Kidney capillary endothelial cell (primary cell): ENCODE data around the gene PLCB1.
A peak's percentile ranks its signal among the peaks of the same experiment; 100 is the strongest.
"Not testable (repeated sequence)": the region's sequence is repeated elsewhere in the genome, so short reads cannot be mapped to it uniquely, and the experiment has no call there.

Experiments
- DNase-seq: peaks from one replicate; pipeline ENCODE4 v3.0.0-alpha.2; 2018; ENCODE audit warnings: low spot score

PLCB1 gene

DNA sequence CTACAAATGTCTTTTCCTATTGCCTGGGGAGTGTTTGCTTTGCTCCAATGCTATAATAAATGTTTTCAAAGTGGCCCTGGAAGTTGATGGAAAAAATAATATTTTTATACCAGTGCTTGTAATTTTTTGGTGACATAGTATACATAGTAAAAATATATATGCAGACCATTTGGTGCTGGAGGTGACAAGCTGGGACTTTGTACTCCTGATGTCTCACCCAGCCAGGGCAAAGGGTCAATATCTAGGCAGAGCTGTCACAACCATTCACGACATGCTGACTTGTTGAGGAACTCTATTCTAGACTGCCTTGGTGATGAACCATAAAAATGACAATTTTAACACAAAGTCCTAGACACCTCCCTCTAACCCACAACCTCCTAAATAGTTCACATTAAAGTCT lies 203.0 kb downstream of the PLCB1 start:
- no peak for DNase-seq

DNA sequence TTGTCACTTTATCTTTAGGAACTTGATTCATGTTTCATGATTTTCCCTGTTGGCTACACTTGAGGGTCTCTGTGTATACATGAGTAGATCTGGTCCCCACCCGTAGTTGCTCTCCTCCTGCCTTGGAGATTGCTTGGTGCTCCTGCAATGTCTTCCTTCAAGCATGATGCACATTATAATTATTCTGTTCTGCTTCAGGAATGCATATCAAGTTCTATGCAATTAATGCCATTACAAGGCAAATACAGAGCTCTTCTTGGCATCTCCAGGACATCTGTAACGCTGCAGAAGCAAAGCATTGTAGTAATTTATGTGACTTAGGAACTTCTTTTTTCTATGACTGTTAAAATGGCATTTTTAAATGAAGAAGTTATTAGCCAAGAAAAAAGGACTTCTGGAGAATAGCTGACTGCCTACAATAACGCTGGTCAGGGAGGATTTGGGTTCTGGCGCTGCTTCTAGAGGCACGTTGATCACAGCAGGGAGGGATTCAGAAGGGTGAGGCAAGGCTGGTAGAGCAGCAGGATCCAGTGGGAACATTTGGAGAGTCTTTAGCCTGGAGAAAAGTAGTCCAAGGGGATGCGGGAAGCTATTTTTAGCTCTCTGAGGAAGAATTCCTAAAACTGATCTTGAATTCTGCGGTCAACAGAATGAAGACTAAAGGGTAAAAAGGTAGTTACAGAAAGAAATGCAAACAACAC lies 203.6 kb downstream of the PLCB1 start:
- no peak for DNase-seq

DNA sequence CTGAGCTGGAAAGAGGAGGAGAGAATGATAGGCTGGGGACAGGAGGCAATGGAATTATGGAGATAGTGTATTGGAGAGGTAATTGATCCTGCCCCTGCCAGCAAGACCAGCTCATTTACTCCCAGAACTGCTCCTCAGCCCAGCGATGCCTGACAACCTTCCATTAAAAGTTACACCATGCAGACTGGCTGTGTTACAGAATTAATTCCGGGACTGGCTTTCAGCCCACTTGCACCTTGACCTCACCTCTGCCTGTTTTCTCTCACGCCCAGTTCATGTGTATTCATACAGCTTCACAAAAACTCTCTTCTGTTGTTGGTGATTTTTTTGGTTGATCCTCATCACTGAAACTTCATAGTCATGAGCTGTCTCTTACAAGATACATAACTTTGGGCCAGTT lies 207.3 kb downstream of the PLCB1 start:
- DNase-seq = no peak

DNA sequence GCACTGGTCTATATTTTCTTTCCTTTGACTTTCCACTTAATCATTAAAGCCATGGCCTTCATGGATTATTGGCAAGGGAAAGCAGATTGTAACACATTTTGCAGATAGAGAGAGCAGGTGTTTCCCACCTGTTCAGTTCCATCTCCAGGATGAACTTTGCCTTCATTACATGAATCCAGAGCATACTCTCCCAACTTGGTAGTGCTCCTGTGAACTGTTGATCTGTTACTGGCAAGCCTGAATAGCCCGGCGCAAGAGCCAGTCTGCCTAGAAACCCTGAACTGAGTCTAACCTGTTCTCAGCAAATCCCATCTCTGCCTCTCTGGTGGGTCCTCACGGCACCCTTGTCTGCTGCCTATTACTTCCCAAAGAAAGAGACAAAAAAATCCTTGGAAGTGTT lies 210.3 kb downstream of the PLCB1 start:
- no peak for DNase-seq

DNA sequence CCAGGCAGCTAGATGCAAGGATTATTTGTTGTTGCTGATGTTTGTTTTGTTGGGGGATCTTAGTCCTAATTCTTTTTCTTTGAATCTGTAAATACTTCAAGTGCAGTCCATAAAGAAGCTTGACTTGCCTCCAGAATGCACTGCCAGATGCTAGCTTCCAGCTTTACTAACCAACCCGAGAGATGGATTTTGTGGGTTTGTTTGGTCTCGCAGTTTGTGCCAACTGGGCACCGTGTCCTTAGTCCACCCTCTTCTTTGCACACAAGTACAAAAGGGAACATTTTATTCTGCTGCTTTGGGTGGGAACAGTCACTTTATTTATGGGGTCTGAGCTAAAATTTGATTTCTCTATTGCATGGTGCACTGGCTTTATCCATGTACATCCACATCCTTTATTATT lies 212.0 kb downstream of the PLCB1 start:
- no peak for DNase-seq

DNA sequence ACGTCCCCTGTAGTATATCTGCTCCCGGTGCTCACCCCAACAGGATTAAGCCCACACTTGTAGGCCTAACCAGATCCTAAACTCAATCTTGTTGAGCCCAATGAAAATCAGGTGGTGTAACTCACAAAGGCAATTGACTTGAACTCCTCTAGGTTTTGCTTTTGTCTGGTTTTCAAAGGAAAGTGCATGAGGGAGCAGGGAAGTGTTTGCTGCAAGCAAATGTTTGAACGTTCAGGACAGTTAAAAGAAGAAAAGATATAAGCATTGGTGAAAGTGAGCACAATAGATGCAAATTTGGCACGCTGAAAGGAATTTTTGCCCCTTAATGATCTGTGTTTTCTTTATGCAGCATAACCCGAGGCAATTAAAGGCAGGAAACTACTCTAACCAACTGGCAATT lies 212.6 kb downstream of the PLCB1 start:
- no peak for DNase-seq

DNA sequence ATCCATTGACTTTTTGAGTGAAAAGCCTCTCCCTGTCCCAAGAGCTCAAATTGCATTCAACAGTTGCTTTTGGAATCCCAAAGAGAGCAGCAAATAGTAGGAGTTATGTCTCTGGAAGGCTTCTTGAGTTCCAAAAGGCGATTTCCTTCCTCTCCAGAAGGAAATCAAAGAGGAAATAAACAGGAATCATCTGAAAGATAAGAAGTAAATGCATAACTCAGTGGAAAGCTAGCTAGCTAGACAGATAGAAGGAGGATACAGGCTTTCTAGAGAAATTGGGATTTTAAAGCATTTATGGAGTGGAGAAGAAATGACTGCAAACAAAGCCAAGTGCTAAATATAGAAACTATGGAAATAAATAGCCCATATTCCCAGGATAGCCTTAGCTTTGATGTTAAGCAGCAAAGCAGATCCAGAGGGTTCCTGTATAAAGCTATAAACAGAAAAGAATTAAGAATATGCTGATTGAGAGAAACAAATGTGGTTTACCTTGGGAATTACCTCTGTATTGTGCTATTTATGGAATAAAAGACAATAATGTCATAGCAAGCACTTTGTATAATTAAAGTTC lies 214.7 kb downstream of the PLCB1 start:
- no peak for DNase-seq

DNA sequence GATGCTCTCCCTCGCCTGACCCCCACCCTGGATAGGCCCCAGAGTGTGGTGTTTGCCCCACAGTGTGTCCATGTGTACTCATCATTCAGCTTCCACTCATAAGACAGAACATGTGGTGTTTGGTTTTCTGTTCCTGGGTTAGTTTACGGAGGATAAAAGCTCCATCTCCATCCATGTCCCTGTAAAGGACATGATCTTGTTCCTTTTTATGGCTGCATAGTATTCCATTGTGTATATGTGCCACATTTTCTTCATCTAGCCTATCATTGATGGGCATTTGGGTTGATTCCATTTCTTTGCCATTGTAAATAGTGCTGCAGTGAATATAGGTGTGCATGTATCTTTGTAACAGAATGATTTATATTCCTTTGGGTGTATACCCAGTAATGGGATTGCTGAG lies 218.2 kb downstream of the PLCB1 start:
- not testable (repeated sequence) for DNase-seq

DNA sequence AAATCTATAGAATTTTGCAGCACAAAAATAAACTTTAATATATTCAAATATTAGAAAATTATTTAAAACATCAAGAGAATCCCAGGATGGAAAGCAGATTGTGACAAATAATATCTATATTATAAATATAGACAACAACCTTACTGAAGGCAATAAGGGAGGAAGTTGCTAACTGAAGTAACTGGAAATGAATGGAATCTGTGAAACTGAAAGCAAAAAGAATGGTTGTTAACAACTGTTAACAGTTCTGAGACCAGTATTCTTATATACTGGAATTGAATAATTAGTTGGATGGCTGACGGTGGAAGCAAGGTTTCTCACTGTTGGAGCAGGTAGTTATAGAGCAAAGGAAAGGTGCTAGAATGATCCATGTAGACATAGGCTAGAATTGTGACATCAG lies 220.4 kb downstream of the PLCB1 start:
- DNase-seq = no peak

DNA sequence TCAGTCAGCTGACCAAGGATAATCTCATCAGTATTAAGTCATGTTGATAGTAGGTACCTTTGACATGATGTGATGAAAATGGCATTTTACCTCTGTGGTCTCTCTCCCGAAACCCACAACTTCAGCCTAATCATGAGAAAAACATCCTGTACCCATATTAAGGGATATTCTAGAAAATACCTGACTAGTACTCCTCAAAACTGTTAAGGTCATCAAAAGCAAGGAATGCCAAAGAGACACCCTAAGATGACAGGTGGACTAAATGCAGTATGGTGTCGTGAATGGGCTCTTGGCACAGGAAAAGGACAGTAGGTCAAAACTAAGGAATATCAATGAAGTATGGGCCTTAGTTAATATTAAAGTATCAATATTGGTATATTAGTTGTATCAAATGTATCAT lies 221.4 kb downstream of the PLCB1 start:
- DNase-seq = no peak

DNA sequence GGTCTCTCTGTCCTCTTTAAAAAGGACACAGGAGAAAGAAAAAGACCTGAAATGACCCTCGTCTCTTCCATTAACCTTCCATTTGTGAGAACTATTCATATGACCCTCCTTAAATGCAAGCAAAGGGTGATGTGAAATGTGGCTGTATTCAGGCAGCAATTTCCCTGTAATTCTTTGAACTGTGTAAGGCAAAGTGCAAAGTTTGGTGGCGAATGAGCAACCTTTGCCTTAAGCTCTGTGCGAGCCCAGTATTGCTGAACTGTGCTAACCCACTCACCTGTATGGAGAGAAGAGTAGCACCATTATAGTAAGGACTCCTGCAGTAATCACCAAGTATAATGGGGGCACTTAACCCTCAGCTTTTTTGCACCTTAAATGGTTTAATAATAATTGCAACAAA lies 223.4 kb downstream of the PLCB1 start:
- DNase-seq = no peak

DNA sequence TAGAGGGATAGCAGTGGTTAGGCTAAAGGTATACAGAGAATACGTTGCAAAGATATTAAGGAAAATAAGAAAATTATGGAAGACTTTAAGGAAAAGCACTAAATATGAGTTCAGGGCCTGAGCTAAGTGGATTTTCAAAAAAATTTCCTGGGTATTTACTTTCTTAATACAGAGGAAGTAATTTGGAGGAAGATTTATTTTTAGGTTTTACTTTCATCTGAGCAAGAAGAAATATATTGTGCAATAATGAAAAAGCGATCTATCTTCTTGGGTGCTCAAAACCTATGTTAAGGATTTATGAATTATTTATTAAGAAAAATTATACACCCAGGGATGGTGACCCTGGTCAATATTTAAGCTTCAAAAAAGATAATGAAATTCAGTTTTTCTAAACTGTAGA lies 224.7 kb downstream of the PLCB1 start:
- no peak for DNase-seq

DNA sequence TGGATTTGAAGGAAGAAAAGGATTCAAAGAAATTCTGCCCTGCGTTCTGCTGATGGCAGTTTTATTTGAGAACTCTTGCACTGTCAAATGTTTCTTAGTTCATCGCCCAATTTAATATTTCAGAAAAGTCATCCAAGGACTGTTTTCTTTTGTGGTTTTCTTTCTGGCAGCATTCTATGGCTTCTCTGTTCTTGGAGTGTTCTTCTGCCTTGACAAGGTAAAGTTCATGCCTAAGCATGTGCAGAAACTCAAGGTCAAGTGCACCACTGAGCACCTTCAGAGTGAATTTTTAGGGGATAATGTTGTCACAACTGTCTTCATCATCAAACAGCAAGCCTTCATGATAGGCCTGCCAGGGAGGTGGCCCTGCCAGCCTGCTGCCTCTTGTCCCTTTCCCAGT lies 225.6 kb downstream of the PLCB1 start:
- DNase-seq = no peak

DNA sequence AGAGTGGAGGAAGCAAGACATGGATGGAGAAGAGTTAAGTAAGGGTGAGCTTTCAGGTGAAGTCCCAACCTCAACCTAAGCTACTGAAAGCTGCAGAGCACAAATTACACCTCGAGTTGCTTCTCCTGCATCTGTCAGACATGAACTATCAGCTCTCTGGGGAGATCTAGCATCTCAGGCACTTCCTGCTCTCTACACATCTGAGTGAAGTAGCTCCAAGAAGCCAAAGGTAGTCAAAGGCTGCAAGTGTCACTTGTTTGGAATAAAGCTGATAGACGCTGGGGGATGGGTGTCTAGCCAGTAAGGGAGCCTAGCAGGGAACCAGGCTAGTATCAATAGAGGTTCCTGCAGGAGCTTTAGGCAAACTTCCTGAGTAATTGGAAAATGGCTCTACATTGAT lies 228.0 kb downstream of the PLCB1 start:
- no peak for DNase-seq

DNA sequence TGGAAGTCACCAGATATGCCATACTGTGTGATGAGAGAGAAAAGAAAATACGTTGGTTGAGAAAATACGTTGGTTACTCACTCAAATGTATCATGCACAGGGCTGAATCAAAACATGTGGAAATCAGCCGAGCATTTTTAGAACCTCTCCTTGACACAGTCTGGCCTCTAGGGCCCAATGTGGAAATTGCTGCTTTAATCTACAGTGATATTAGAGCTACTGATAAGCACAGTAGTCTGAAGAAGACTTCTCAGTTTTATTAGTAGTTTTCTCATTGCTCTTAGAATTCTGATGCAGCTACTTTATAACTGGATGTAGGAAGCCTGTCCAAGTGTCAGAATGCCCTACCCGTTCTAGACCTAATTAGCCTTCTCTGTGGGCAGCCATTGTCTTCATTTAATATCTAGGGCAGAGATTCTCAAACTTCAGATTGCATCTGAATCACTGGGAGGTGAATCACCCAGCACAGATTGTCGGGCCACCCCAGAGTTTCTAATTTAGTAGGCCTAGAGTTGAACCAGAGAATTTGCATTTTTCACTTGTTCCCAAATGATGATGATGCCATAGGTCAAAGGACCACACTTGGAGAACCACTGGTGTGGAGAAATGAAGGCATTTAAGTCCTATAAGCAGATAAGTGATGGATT lies 229.1 kb downstream of the PLCB1 start:
- DNase-seq = peak; percentile 1

DNA sequence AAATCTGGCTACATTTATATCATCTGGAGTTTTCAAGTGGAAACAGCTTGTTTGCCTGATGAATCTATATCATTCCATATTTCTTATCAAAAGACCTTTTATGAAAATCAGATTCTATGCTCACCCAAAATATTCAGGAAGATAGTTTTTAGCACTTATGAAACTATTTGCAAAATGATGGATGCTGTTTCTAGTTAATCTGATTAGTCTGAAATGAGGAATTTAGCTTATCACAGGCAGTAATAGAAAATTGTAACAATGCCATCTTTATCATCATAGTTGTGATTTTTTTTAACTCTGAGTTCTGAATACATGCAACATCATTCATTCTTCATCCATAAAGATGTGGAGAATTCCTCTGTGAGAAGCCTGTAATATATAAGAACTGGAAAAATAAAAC lies 229.7 kb downstream of the PLCB1 start:
- DNase-seq = no peak

DNA sequence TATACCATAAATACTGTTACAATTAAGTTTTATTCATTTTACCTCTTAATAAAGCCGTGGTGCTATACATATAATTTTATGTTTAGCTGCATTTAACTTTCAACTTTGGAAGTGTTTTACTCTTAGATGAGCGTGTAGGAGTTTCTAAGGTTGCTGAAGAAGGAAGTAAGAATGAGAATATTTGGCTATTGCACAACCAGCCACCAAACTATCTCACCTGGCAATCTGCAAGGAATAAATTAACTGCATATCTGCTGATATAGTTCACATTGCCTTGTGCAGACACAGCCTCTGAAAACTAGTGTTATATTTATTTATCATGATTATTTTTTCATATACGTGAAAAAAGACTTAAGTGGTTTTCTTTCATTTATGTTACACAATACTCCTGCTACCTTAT lies 230.4 kb downstream of the PLCB1 start:
- DNase-seq = no peak

DNA sequence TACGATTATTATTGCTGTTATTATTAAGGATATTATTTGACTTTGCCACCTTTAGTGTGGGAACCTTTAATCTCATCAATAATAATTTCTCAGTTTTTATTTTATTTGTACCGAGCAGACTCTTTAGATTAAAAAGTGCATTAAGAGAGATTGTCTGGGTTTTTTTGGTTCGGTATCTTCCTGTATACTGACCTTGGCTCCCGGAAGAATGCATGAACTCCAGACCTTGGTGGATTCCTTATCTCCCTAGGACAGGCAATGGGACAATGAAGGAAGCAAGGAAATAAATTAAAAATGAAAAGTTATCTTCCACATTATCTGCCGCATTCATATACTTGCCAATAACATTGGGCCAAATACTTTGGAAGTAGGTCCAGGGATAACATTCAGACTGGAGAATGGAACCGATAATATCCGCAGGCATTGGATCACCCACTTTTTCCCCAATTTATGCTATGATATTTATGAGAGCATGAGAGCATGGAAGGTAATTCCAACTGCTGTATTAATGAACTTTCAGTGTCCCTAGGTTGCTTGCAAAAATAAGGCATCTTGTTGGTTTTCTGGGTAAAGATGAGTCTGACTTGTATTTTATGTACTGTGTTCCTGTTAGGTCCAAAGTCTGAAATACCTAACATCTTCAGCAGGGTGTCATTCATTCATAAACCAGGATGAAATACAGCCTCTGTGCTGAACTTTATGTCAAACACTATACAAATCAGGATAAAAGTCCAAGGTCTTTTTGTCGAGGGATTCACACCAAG lies 232.1 kb downstream of the PLCB1 start:
- DNase-seq = no peak

DNA sequence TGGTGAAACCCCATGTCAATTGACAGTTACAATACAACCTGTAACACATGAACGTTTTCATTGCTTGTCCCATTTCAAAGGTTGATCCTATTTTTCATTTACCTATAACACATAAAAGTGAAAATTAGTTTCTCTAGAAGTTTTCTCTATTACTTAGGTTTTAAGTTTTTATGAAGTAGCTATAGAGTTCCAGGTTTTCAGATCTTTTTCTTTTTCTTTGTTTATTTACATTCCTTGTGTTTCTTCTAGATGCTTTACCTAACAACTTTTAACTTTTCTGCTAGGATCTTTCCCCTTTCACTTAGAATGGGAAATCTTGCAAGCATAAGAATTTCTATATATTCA lies 232.6 kb downstream of the PLCB1 start:
- DNase-seq = no peak

DNA sequence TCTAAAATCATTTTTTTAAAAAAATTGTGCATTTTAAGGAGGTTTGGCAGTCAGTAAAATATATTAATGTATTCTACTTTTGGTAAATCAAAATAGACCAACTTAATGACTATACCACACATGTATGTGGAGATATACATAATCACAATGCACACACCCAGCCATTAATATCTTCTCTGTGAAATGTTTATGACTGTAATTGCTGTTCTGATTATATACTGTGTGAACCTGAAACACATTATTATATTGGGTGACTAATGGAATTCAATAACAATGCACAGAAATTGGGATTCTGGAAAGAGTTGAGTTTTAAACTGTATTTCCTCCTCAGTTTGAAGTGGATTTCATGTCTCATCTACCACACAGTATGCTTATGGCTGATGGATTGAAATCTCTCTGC lies 233.6 kb downstream of the PLCB1 start:
- no peak for DNase-seq

DNA sequence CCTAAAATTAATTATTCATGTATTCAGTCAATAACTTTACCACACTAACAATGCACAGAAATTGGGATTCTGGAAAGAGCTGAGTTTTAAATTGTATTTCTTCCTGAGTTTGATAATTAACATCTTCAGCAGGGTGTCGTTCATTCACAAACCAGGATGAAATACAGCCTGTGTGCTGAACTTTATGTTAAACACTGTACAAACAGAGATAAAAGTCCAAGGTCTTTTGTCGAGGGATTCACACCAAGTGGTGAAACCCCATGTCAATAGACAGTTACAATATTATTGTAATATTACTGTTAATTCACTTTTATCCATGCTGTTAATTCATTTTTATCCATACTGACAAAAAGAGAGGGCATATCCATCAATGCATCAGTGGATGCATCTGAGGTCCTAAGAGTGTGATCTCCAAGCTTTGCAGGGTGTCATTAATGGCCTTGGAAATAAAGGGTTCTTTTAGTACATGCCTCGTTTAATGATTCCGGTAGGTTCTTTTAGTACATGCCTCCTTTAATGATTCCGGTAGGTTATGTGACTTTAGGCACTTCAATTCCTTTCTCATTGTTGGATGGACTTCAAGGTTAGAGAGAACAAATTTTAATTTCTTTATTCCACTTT lies 234.3 kb downstream of the PLCB1 start:
- no peak for DNase-seq

DNA sequence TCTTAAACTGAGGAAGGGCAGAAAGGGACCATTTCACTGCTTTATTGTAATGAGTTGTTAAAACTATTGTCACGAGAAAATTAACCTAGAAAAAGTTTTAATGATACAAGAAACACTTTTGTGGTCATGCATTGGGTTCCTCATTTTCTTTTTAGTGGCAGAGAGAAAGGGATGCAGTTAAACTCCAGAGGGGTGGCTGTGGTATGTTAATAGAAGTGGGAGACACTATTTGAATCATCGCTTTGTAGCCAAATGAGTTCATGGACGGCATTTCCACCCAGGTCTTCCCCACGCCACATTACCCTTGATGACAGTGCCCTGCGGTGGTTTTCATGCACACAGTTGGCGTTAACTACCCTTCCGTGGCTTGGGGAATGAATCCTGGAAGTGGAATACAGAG lies 235.6 kb downstream of the PLCB1 start:
- no peak for DNase-seq

DNA sequence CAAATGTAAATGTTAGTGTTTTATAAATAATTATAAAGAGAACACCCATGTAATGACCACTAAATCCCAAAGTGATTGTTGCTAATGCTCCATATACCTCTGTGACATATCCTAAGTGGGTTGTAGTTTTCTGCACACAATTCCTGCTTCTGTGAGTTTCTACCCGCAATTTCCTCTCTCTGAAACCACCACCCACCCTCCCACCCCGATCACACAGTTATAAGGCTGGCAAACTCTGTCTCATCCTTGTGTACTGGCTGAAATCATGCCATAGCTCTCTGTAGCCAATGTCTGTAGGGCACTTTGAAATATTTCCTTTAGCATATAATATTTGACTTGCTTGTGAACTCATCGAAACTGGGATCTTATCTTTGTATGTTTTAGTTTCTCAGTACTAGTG lies 236.6 kb downstream of the PLCB1 start:
- no peak for DNase-seq
